Endothelial cell of umbilical vein (primary cell): ENCODE results near the gene TBATA.

Source experiments
- EZH2 ChIP-seq: IDR thresholded peaks from 2 replicates; pipeline ENCODE4 v1.6.1; 2012; ENCODE audit warnings: borderline replicate concordance, low read depth, mild to moderate bottlenecking, moderate library complexity, low read length, inconsistent platforms; ENCODE audit not compliant: severe bottlenecking
- MYC ChIP-seq: IDR thresholded peaks from one replicate; pipeline ENCODE4 v1.6.1; 2011; ENCODE audit warnings: mild to moderate bottlenecking, low read depth, low read length
- TF ChIP-seq, protein P1 (sequence below), 2 donors: IDR thresholded peaks; 1 replicate in 1 of 2; 2 replicates in 1 of 2; pipeline ENCODE4 v1.5.1; 2011; ENCODE audit warnings: low read length in 2 of 2, mild to moderate bottlenecking in 2 of 2, moderate library complexity in 2 of 2, control low read depth in 1 of 2, inconsistent platforms in 1 of 2, low read depth in 1 of 2; ENCODE audit not compliant: insufficient read depth in 1 of 2; ENCODE audit errors: extremely low read depth in 1 of 2

DNA sequence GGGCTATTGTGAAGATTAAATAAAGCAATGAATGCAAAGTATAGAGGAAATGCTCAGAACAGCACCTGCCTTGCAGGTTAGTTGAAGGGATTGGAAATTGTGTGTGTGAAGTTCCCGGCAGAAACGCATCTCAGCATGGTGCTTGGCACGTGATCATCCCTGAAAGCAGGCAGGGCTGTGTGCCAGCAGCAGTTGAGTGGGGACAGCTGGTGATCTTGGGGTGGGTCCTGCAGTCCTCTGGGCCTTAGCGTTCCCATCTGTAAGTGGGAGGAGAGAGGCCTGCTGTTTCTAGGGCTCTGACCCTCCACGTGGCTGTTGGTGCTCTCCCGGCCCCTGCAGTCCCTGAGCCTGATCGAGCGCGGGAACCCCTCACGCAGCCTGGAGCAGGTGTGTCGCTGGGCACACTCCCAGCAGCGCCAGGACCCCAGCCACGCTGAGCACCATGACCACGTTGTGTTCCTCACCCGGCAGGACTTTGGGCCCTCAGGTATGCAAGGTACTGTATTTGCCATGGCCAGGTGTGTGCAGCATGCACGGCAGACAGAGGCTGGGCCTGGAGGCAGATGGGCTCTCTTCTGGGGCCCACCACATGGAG is 55.3 kb downstream of the TBATA start:
- TF ChIP-seq, protein P1, sequence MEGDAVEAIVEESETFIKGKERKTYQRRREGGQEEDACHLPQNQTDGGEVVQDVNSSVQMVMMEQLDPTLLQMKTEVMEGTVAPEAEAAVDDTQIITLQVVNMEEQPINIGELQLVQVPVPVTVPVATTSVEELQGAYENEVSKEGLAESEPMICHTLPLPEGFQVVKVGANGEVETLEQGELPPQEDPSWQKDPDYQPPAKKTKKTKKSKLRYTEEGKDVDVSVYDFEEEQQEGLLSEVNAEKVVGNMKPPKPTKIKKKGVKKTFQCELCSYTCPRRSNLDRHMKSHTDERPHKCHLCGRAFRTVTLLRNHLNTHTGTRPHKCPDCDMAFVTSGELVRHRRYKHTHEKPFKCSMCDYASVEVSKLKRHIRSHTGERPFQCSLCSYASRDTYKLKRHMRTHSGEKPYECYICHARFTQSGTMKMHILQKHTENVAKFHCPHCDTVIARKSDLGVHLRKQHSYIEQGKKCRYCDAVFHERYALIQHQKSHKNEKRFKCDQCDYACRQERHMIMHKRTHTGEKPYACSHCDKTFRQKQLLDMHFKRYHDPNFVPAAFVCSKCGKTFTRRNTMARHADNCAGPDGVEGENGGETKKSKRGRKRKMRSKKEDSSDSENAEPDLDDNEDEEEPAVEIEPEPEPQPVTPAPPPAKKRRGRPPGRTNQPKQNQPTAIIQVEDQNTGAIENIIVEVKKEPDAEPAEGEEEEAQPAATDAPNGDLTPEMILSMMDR (IDR thresholded peaks at IDR 0.05; ENCODE audit: extremely low read depth in 1 of 2, insufficient read depth in 1 of 2, low read depth in 1 of 2, low read length in 2 of 2): no peak
- TF ChIP-seq EZH2 (no peak), MYC (no peak)
